ENCODE results near the gene USP17L27. TPM values are rescaled to one million over a fixed set of nuclear protein-coding genes. Genes with fewer than 3 reads are reported as not detected.
"Not testable (repeated sequence)": the region's sequence is repeated elsewhere in the genome, so short reads cannot be mapped to it uniquely, and the experiment has no call there.

USP17L27 gene
- total RNA-seq: not detected
- polyA plus RNA-seq: not detected

- H3K36me3 ChIP-seq; H3K4me3 ChIP-seq; H3K27me3 ChIP-seq; DNase-seq; H3K27ac ChIP-seq; H3K4me1 ChIP-seq; intact Hi-C loops (cut with DNase I); H3K9me3 ChIP-seq: not testable (repeated sequence)
- WGBS, 2 donors: no CpG with 5 or more reads among the region's 15 CpGs
These were observed at the start of gene USP17L27 for GRCh38 chr4:9343848-9344247. Gene USP17L27, plus strand, starts transcription at chr4:9344148. Its CDS starts 0 bp downstream, at chr4:9344148.

- H3K36me3 ChIP-seq; H3K4me3 ChIP-seq; H3K4me1 ChIP-seq; DNase-seq; H3K27me3 ChIP-seq; H3K27ac ChIP-seq; intact Hi-C loops (cut with DNase I); H3K9me3 ChIP-seq: not testable (repeated sequence)
- WGBS, 2 donors: 88 to 90% methylated on average over 1 of the region's 13 CpGs
These were observed 19.8 kb upstream of the USP17L27 start for GRCh38 chr4:9324191-9324590.

GRCh38 chr4:9324865-9325264 lies 19.1 kb upstream of the USP17L27 start, which contains the start of gene USP17L24:
Gene USP17L24, plus strand, starts transcription at chr4:9325165. Its CDS starts 0 bp downstream, at chr4:9325165.
- H3K4me1 ChIP-seq; H3K9me3 ChIP-seq; H3K4me3 ChIP-seq; intact Hi-C loops (cut with DNase I); H3K27ac ChIP-seq; H3K27me3 ChIP-seq; H3K36me3 ChIP-seq; DNase-seq: not testable (repeated sequence)
- no CpG with 5 or more reads among the region's 15 CpGs for WGBS, 2 donors

GRCh38 chr4:9329611-9330010 lies 14.3 kb upstream of the USP17L27 start, which contains the start of gene USP17L25:
Gene USP17L25, plus strand, starts transcription at chr4:9329911. Its CDS starts 0 bp downstream, at chr4:9329911.
- H3K36me3 ChIP-seq; H3K4me3 ChIP-seq; H3K27me3 ChIP-seq; H3K4me1 ChIP-seq; DNase-seq; intact Hi-C loops (cut with DNase I); H3K27ac ChIP-seq; H3K9me3 ChIP-seq: not testable (repeated sequence)
- WGBS, 2 donors: no CpG with 5 or more reads among the region's 15 CpGs

GRCh38 chr4:9334358-9334757 lies 9.6 kb upstream of the USP17L27 start, which contains the start of gene USP17L26:
Gene USP17L26, plus strand, starts transcription at chr4:9334658. Its CDS starts 0 bp downstream, at chr4:9334658.
- H3K4me1 ChIP-seq; DNase-seq; H3K27ac ChIP-seq; H3K36me3 ChIP-seq; H3K9me3 ChIP-seq; intact Hi-C loops (cut with DNase I); H3K4me3 ChIP-seq; H3K27me3 ChIP-seq: not testable (repeated sequence)
- WGBS, 2 donors: 96% methylated on average over 9 of the region's 15 CpGs; no CpG with 5 or more reads in 1 of the 2 donors

GRCh38 chr4:9339103-9339502 lies 4.8 kb upstream of the USP17L27 start, which contains the start of gene USP17L5:
Gene USP17L5, plus strand, starts transcription at chr4:9339403. Its CDS starts 0 bp downstream, at chr4:9339403.
- DNase-seq: not testable (repeated sequence)

GRCh38 chr4:9348593-9348992 lies 4.6 kb downstream of the USP17L27 start, which contains the start of gene USP17L28:
Gene USP17L28, plus strand, starts transcription at chr4:9348893. Its CDS starts 0 bp downstream, at chr4:9348893.
- H3K27ac ChIP-seq; H3K36me3 ChIP-seq; H3K27me3 ChIP-seq; H3K4me1 ChIP-seq; H3K4me3 ChIP-seq; DNase-seq; H3K9me3 ChIP-seq; intact Hi-C loops (cut with DNase I): not testable (repeated sequence)
- WGBS, 2 donors: no CpG with 5 or more reads among the region's 15 CpGs

More at GRCh38 chr4:9339103-9339502, 4.8 kb upstream of the USP17L27 start, which contains the start of gene USP17L5:
- H3K27me3 ChIP-seq; H3K9me3 ChIP-seq; H3K27ac ChIP-seq; H3K4me1 ChIP-seq; intact Hi-C loops (cut with DNase I); H3K4me3 ChIP-seq; H3K36me3 ChIP-seq: not testable (repeated sequence)
- WGBS, 2 donors: no CpG with 5 or more reads among the region's 15 CpGs

GRCh38 chr4:9350866-9351265 lies 6.9 kb downstream of the USP17L27 start:
- H3K4me3 ChIP-seq; H3K27ac ChIP-seq; H3K9me3 ChIP-seq; intact Hi-C loops (cut with DNase I); H3K27me3 ChIP-seq; H3K36me3 ChIP-seq; H3K4me1 ChIP-seq; DNase-seq: not testable (repeated sequence)
- 92 to 95% methylated on average over 13 of the region's 18 CpGs for WGBS, 2 donors

GRCh38 chr4:9353338-9353737 lies 9.4 kb downstream of the USP17L27 start, which contains the start of gene USP17L29:
Gene USP17L29, plus strand, starts transcription at chr4:9353638. Its CDS starts 0 bp downstream, at chr4:9353638.
- H3K27me3 ChIP-seq; H3K4me3 ChIP-seq; H3K4me1 ChIP-seq; H3K27ac ChIP-seq; H3K36me3 ChIP-seq; H3K9me3 ChIP-seq; DNase-seq; intact Hi-C loops (cut with DNase I): not testable (repeated sequence)
- WGBS, 2 donors: no CpG with 5 or more reads among the region's 15 CpGs

- no CpG with 5 or more reads among the region's 15 CpGs for WGBS, 2 donors
- H3K4me1 ChIP-seq; H3K4me3 ChIP-seq; intact Hi-C loops (cut with DNase I); H3K9me3 ChIP-seq; DNase-seq; H3K27ac ChIP-seq; H3K27me3 ChIP-seq; H3K36me3 ChIP-seq: not testable (repeated sequence)
These were observed 18.9 kb downstream of the USP17L27 start, which contains the start of gene USP17L30 for GRCh38 chr4:9362829-9363228. Gene USP17L30, plus strand, starts transcription at chr4:9363129. Its CDS starts 0 bp downstream, at chr4:9363129.

GRCh38 chr4:9379881-9380280 lies 35.9 kb downstream of the USP17L27 start:
- H3K9me3 ChIP-seq; H3K27me3 ChIP-seq; H3K4me1 ChIP-seq; intact Hi-C loops (cut with DNase I); H3K36me3 ChIP-seq; H3K4me3 ChIP-seq; DNase-seq; H3K27ac ChIP-seq: not testable (repeated sequence)
- WGBS, 2 donors: 49 to 87% methylated on average over 1 of the region's 1 CpG

Data from sigmoid colon (tissue), 7 donors.